ENCODE measurements around the gene TPSAB1.
A peak's percentile ranks its signal among the peaks of the same experiment; 100 is the strongest.

The TPSAB1 gene

DNA sequence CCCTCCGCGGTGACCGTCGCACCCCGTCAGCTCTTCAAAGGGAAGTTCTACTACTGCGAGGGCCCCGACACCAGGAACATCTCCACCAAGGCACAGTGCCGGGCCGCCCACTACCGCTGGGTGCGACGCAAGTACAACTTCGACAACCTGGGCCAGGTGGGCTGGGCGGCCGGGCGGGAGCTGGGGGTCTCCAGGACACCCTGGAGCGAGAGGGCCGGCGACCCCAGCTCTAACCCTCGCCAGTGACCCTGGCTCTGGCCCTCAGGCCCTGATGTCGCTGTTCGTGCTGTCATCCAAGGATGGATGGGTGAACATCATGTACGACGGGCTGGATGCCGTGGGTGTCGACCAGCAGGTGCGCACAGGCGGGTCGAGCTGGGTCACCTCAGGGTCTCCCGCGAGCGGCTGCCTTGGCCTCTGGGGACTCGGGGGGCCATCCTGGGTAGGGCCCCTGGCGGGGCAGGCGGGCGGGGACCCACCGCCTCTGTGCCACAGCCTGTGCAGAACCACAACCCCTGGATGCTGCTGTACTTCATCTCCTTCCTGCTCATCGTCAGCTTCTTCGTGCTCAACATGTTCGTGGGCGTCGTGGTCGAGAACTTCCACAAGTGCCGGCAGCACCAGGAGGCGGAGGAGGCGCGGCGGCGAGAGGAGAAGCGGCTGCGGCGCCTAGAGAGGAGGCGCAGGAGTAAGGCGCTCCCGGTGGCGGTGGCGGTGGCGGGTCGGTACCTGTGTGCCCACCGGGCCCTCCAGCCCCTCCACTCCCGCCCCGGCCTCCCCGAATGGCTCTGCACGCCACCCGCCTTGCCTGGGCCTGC lies 28.8 kb upstream of the TPSAB1 start:
- DNase-seq: no peak

DNA sequence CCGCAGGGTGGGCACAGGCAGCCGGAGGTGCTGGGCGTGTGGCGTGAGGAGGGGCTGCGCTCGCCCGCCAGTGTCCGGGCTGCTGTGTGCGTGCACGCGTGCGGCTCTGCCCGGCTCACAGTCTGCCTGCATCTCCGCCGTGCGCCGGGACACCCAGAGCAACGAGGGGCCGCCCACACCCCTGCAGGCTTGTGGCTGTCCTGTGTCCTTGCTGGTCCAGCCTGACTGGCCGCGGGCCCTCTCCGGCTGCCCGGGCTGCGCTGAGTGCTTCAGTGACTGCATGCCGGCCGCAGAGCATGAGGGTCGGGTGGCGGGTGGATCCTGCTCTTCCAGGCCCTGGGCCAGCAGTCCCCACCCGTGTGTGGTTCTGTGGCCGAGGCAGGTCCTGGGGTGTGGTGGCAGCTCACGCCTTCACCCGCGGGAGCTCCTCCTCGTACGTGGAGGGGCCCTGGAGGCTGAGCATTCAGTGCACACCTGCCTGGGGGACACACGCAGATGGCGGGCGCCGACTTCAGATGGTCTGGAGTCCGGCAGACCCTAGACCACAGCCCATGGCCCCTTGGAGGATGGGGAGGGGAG lies 27.8 kb upstream of the TPSAB1 start:
- DNase-seq: no peak

DNA sequence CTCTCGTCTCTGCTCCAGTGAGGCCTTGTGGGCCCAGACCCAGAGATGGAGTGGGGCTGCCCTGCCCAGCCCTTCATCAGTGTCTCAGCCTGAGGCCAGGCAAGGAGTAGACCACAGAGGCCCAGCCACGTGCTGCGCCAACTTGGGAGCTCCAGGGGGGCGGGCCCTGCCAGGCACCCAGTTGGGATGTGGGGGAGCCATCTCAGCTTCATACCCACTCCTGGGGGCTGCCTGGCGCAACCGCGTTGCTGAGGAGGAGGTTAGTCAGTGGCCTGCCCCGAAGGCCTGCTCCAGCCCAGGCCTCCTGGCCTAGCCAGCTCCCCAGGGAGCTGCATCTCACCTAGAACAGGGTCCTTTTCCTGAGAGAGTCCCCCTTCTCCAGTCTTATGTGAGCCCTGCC lies 27.3 kb upstream of the TPSAB1 start:
- no peak for DNase-seq

DNA sequence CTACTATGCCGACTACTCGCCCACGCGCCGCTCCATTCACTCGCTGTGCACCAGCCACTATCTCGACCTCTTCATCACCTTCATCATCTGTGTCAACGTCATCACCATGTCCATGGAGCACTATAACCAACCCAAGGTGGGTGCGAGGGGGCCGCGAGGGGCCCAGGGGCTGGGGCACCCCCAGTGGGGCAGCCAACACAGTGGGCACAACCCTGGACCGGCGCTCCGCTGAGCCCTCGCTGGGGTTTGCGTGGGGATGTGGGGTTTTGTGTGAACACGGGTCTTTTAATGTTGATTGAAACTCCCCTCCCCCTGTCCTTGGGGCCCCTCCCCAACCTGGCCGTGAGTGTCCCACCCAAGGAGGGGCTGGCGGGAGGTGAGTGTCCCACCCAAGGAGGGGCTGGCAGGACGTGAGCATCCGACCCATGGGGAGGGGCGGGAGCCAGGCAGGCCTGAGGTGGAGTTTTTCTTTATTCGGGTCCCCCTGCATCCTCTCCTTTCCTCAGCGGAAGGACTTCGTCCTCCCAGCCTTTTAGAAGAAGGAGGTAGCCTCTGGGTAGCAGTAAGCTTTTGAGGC lies 26.6 kb upstream of the TPSAB1 start:
- no peak for DNase-seq

DNA sequence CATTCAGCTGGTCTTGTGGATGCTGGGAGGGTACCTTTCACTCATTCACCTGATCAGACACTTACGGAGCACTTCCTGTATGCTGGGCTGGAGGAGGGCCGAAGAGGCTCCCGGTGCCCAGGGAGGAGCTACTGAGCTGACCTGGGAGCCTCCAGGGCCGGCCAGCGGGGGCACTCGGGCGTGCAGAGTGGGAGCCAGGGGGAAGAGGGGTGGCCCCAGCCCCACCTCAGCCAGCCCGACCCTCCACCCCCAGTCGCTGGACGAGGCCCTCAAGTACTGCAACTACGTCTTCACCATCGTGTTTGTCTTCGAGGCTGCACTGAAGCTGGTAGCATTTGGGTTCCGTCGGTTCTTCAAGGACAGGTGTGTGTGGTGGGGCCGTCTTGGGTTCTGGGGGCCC lies 25.8 kb upstream of the TPSAB1 start:
- DNase-seq: no peak

DNA sequence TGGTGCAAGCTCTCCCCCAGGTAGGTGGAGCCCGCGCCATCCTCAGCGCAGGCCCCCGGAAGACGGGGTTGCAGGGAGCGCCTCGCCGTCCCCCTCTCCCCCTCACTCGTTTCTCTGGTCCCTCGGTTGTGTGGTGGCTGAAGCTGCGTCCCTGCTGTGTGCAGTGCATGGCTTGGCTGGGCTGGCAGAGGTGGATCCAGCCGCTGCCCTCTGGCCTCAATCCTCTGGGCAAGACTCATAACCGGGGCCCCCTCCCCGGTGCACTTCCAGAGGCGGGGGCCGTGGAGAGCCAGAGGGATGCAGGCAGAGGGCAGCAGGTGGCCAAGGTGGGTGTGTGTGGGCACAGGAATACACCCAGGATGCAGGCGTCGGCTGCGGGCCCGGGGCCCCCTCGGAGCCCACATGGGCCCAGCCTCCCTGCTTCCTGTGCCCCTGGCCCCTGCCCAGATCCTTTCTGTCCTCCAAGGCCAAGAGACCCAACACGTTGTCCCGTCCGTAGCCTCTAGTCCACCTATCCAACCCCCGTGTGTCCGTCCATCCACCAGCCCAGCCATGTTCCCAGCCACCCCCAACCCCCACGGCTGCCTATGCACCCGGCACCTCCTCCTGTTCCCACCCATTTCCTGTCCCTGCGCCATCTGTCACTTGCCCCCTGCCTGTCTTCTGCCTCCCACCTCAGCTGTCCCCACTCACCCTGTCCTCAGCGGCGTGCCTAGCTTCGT lies 24.8 kb upstream of the TPSAB1 start:
- no peak for DNase-seq

DNA sequence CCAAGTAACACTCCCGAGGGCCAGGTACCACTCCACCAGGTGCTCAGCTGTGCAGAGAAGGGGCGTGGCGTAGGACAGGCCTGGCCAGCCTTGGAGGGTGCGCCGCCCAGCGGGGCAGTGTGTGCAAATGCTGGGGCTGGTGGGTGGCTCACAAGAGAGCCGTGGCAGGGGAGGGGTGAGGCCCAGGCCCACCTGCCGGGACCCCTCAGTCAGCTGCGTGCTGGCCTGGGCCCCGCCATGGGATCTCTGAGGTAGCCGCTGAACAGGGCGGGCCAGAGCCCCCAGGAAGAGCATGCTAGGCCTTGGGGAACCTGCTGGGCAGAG lies 24.2 kb upstream of the TPSAB1 start:
- DNase-seq: no peak

DNA sequence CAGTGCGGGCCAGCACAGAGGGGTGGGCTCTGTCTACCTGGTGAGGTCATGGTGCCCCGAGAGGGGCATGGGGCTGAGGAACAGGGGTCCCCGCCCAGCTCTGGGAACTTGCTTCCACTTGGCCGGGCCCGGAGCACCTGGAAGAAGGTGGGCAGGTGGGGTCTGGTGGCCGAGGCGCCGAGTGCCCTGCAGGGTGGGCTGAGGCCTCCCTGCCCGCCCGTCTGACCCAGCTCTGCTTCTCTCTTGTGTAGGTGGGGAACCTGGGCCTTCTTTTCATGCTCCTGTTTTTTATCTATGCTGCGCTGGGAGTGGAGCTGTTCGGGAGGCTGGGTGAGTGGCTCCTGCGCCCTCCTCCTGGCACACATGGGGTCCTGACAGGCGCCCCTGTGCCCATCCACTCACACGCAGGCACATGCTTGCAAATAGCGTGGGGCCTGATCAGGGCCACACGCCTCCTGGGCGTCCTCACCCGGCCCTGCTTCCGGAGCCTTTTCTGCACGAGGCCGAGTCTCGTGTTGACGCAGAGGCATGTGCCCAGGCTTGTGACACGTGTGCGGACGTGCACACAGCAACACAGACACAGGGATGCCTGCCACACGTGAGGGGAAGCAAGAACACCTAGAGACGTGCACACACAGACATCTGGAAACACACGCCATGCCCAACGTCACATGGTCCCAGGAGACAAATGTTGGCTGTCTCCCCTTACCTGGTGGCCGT lies 23.7 kb upstream of the TPSAB1 start:
- DNase-seq: no peak

DNA sequence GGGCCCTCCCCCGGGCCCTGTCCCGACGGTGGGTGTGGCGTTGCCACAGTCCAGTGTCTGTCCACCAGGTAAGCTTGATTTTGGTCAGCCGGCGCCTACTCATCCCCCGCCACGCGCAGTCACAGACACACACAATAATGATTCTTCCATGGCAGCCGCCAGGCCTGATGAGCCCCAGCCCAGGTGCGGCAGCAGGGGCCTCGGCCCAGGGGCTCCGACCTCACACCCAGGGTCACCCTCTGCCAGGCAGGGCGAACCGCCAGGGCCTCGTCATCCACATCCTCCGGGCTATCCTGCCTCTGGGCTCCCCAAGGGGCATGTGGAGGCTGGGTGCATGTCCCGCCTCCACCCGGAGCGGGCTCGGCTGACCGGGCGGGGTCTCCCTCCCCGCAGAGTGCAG lies 23.0 kb upstream of the TPSAB1 start:
- no peak for DNase-seq

DNA sequence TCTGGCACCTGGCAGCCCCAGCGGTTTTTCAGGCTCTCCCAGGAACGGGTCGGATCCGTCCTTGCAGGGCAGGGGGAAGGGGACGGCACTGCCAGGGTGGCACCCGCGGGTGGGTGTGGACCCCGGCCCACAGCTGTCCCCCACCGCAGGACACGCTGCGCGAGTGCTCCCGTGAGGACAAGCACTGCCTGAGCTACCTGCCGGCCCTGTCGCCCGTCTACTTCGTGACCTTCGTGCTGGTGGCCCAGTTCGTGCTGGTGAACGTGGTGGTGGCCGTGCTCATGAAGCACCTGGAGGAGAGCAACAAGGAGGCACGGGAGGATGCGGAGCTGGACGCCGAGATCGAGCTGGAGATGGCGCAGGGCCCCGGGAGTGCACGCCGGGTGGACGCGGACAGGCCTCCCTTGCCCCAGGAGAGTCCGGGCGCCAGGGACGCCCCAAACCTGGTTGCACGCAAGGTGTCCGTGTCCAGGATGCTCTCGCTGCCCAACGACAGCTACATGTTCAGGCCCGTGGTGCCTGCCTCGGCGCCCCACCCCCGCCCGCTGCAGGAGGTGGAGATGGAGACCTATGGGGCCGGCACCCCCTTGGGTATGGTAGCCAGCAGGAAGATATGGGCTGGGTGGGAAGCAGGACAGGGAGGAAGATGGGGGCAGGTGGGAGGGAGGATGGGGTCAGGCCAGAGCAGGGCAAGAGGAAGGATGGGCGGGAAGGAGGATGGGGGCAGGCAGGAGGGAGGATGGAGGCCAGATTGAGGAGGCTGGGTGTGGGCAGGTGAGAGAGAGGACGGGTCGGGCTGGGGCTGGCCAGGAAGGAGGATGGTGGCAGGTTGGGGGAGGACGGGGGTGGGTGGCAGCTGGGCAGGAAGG lies 22.2 kb upstream of the TPSAB1 start:
- no peak for DNase-seq

DNA sequence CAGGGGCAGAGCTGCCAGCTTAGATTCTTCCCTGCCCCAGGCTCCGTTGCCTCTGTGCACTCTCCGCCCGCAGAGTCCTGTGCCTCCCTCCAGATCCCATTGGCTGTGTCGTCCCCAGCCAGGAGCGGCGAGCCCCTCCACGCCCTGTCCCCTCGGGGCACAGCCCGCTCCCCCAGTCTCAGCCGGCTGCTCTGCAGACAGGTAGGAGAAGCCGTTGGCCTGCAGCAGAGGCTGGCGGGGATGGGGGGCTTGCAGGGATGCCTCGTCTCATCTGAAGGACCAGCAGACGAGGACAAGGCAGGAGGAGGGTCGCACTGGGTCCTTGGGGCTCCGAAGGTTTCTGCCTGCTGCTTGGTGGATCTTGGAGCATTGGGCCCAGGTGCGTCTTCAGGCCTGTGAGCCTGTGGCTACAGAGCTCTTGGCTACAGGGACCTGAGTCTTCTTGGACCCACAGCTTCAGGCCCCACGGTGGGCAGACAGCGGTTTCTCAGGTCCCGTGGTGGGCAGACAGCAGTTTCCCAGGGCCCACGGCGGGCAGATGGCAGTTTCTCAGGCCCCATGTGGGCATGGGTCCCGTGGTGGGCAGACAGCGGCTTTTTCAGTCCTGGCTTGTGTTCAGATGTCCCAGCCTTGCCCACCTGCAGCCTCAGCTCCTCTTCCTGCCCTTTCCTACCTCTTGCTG lies 21.4 kb upstream of the TPSAB1 start:
- no peak for DNase-seq

DNA sequence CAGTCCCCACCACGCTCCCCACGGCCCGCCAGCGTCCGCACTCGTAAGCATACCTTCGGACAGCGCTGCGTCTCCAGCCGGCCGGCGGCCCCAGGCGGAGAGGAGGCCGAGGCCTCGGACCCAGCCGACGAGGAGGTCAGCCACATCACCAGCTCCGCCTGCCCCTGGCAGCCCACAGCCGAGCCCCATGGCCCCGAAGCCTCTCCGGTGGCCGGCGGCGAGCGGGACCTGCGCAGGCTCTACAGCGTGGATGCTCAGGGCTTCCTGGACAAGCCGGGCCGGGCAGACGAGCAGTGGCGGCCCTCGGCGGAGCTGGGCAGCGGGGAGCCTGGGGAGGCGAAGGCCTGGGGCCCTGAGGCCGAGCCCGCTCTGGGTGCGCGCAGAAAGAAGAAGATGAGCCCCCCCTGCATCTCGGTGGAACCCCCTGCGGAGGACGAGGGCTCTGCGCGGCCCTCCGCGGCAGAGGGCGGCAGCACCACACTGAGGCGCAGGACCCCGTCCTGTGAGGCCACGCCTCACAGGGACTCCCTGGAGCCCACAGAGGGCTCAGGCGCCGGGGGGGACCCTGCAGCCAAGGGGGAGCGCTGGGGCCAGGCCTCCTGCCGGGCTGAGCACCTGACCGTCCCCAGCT lies 20.3 kb upstream of the TPSAB1 start:
- no peak for DNase-seq

DNA sequence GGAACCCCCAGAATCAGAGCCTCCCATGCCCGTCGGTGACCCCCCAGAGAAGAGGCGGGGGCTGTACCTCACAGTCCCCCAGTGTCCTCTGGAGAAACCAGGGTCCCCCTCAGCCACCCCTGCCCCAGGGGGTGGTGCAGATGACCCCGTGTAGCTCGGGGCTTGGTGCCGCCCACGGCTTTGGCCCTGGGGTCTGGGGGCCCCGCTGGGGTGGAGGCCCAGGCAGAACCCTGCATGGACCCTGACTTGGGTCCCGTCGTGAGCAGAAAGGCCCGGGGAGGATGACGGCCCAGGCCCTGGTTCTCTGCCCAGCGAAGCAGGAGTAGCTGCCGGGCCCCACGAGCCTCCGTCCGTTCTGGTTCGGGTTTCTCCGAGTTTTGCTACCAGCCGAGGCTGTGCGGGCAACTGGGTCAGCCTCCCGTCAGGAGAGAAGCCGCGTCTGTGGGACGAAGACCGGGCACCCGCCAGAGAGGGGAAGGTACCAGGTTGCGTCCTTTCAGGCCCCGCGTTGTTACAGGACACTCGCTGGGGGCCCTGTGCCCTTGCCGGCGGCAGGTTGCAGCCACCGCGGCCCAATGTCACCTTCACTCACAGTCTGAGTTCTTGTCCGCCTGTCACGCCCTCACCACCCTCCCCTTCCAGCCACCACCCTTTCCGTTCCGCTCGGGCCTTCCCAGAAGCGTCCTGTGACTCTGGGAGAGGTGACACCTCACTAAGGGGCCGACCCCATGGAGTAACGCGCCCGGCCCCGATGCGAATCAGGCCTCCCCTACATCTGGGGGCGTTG lies 19.5 kb upstream of the TPSAB1 start:
- no peak for DNase-seq

DNA sequence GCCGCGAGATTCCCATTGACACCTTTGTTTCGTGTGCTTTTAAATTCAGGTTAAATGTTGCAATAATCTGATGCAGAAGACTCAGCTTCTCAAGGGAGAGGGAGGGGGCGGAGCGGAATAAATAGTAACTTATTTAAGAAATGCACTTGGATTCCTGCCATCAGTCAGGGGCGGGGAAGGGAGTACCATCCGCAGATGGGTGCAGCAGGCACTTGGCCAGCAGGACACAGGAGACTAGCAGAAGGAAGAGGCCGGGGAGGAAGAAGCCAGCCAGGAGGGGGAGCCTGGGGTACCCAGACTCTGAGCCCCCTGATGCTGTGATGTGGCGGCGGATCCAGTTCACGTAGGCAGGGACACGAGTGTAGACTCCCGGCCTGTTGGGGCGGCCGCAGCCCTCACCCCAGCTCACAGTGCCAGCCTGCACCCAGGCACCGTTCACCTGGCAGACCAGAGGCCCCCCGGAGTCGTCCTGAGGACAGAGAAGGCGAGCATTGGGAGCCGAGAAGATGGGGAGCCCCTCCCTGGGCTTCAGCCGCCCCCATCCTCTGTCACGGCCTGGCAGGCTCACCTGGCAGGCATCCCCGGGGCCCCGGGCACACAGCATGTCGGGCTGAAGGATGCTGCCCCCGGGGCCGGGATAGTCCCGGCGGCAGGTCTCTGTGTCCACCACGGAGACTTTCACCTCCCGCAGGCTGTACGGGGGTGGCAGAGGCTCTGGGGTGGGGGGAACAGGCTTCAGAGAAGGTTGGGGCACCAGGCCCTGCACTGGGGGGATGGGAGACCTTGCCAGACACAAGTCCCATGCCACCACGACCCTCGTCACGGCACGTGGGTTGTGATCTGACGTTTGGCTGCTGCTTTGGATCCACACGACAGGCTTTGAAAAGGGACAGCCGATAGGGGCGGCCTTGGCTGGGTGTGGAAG lies 18.6 kb upstream of the TPSAB1 start:
- peak; percentile 18 for DNase-seq

DNA sequence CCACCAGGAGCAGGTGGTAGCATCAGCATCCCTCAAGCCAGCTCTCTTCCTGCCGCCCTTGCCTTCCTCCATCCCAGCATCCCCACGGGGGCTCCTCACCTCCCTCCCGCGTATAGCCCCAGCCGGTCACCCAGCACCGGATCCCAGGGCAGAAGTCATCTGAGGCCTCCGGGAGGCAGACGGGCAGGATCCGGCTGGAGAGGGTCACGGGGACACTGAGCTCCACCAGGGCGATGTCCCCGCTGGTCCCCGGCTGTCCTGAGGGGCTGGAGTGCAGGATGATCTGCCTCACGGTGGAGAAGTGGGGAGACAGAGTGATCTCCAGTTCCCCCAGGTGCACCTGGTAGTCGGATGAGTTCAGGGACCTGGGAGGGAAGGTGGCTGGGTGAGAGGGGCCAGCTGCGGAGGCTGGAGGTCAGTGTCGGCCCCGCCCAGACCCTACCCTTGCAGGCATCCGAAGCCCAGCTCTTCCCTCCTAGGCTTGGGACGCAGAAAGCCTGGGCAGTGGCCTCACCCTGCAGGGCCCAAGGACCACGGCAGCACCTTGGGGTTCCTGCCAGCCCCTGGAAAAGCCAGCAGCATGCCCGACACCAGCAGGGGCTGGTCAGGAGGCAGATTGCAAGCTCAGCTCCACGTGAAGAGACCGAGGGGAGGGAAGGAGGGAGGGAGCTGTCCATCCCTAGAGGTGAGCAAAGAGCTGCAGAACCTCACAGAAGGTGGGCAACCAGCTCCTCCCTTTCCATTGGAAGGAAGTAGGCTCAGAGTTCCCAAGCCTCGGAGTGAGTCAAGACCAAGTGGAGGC lies 17.8 kb upstream of the TPSAB1 start:
- DNase-seq: no peak

DNA sequence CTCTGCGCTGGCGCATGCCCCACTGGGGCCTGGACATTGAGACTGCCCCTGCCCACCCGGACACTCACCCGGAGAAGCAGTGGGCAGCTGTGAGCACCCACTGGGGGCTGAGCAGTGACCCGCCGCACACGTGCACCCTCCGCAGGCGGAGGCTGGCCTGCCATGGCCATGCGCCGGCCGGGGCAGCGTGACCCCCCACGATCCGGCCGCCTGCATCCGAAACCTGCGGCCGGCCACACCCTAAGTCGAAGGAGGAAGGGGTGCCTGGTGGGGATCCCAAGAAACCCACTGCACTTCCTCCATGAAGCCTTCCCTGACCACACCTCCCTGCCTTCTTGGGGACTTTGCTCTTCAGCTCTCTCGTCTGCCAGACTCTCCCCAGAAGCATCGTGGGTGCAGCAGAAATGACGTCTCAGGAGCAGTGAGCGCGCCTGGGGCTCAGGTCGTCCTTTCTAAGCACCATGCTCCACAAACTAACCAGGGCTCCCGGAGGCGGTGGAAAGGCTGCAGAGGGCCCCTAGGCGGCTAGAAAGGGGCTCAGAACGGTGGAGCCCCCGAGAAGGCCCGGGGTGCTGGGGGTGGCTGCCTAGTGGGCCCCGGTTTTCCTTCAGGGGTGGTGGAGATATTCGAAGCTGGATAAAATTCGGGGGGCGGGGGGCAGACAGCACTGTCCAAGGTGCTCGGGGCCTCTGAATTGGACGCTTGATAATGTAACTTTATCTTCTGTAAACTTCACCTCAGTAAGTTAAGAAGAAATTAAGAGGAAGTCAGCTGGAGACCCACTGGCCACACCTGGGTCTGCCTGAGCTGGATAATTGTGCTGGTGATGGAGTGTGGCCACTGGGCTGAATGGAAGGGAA lies 16.9 kb upstream of the TPSAB1 start:
- DNase-seq: no peak

DNA sequence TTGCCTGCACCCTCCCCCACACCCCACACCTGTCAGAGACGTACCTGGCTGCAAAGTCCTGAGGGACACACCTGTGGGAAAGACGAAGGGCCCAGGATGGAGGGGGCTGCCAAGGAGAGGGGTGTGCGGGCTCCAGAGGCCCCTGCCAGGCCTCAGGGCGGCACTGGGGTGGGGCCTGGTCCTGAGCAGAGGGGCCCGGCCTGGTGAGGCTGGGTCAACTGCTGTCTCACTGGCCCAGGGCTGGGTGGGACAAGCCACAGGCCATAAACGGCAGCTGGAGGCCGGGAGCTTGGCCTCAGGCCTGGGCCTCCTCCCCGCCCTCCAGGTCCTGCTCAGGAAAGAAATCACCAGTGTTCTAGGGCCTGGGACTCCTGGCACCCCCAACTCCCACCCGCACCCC lies 15.9 kb upstream of the TPSAB1 start:
- DNase-seq: no peak

Data from NCI-H226 (cell line).